Psoas muscle (tissue), 8 donors: Measurements from ENCODE around the gene TOMM34. TPM values are rescaled to one million over a fixed set of nuclear protein-coding genes. Genes with fewer than 3 reads are reported as not detected.

Source experiments
- ATAC-seq, 4 donors: fragments of 200-7000 bp; cut with Tn5 transposase; one replicate each; pipeline ENCODE4 v1.9.1; 2020; ENCODE audit warnings: moderate library complexity in 3 of 4, mild to moderate bottlenecking in 2 of 4
- DNase-seq, 2 donors: peaks; one replicate each; pipeline ENCODE4 v3.0.0-alpha.2; 2020
- H3K27ac ChIP-seq: fragments of 200-600 bp; one replicate; pipeline ENCODE4 v1.8.0; 2022
- H3K27me3 ChIP-seq, 3 donors: fragments of 200-600 bp in 1 of 3; one replicate each; pipeline versions ENCODE4 v1.6.1 to v1.8.0; 2013 to 2022; ENCODE audit warnings: low read length in 2 of 3, mild to moderate bottlenecking in 2 of 3, moderate library complexity in 1 of 3; ENCODE audit not compliant: insufficient read depth in 3 of 3
- H3K36me3 ChIP-seq, 2 donors: fragments of 200-600 bp in 1 of 2; one replicate each; pipeline versions ENCODE4 v1.6.1 to v1.8.0; 2013 to 2022; ENCODE audit warnings: low read depth in 1 of 2, mild to moderate bottlenecking in 1 of 2, moderate library complexity in 1 of 2; ENCODE audit not compliant: insufficient read depth in 1 of 2
- H3K4me1 ChIP-seq: fragments of 200-600 bp; one replicate; pipeline ENCODE4 v1.8.0; 2022
- H3K4me3 ChIP-seq: fragments of 200-600 bp; one replicate; pipeline ENCODE4 v1.8.0; 2022; ENCODE audit warnings: mild to moderate bottlenecking
- H3K9me3 ChIP-seq: fragments of 200-600 bp; one replicate; pipeline ENCODE4 v1.8.0; 2022
- WGBS, 3 donors: extraction: QIAGEN DNeasy Blood & Tissue Kit; methylation state at CpG; one replicate each; pipeline versions ENCODE4 v1.1.6 to v1.1.7; 2013; 5-methylcytosine and 5-hydroxymethylcytosine counted together
- intact Hi-C, 2 donors: fragments of 100-400 bp; cut with DNase I; formaldehyde crosslinking; loops; one replicate each; pipeline versions ENCODE4 v1.11.0 to v1.14.2; 2022
- polyA plus RNA-seq, 3 donors: library from polyadenylated mRNA; stranded (reverse); fragments of 200-250 nt; gene quantifications; one replicate each; pipeline ENCODE4 v1.2.3, GENCODE V29; 2013
- total RNA-seq, 4 donors: library from RNA; stranded (reverse); fragmentation: NEBNext Ultra II Directional in 2 of 4; extraction: Animal tissue kit (Norgen Biotek cat#: 25700) in 2 of 4; gene quantifications; one replicate each; pipeline versions ENCODE4 v1.2.1 to v1.2.4, GENCODE V29; 2021 to 2023
- TF ChIP-seq, protein P1 (sequence below): fragments of 200-600 bp; IDR thresholded peaks from one replicate; pipeline ENCODE4 v1.8.0; 2022; ENCODE audit warnings: antibody characterized with exemption
- donor health status: healthy with polysubstance abuse.
- donor health status: DM: no; HTN: no; CAD: no; lungs with moderate emphysema.
- donor health status: Bipolar disorder and iron deficiency.
- donor health status: healthy.
- donor health status: DM: yes; HTN: yes; CAD: no.
- donor health status: DM: no; HTN: no; CAD: no.
- donor health status: DM: no; HTN: no; CAD: no.
- donor health status: DM: yes; HTN: yes; CAD: no.

Gene TOMM34
- total and polyA plus RNA-seq, 7 donors: 9.6 to 38.0 (median 17.6) TPM

DNA sequence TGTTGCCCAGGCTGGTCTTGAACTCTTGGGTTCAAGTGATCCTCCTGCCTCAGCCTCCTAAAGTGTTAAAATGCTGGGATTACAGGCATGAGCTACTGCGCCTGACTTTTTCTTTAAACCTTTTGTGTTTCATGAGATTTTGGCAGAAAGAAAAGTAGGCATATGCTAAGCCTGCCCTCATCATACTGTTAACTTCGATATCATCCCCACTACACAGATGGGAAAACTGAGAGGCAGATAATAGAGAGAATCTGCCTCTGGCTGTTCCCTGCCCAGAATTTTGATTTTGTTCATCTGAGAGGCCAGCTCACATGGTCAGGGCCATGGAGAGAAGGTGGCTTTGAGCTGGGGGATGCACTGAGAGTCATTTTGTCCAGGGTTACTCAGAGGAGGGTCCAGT is 42.8 kb downstream of the TOMM34 start:
- H3K27ac ChIP-seq: no peak overlapping the region
- no peaks in the 10 kb centered on the region for H3K9me3 ChIP-seq
- no peaks in the 10 kb centered on the region for H3K36me3 ChIP-seq
- WGBS, 3 donors: 93 to 100% (median 94%) methylated on average over 2 of the region's 2 CpGs
- ATAC-seq (no peak), DNase-seq (no peak)
- intact Hi-C loops: no loop called here
- no peak overlapping the region for H3K4me3 ChIP-seq
- TF ChIP-seq, protein P1, sequence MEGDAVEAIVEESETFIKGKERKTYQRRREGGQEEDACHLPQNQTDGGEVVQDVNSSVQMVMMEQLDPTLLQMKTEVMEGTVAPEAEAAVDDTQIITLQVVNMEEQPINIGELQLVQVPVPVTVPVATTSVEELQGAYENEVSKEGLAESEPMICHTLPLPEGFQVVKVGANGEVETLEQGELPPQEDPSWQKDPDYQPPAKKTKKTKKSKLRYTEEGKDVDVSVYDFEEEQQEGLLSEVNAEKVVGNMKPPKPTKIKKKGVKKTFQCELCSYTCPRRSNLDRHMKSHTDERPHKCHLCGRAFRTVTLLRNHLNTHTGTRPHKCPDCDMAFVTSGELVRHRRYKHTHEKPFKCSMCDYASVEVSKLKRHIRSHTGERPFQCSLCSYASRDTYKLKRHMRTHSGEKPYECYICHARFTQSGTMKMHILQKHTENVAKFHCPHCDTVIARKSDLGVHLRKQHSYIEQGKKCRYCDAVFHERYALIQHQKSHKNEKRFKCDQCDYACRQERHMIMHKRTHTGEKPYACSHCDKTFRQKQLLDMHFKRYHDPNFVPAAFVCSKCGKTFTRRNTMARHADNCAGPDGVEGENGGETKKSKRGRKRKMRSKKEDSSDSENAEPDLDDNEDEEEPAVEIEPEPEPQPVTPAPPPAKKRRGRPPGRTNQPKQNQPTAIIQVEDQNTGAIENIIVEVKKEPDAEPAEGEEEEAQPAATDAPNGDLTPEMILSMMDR: no peak
- no peaks in the 10 kb centered on the region for H3K27me3 ChIP-seq
- no peaks in the 10 kb centered on the region for H3K4me1 ChIP-seq

DNA sequence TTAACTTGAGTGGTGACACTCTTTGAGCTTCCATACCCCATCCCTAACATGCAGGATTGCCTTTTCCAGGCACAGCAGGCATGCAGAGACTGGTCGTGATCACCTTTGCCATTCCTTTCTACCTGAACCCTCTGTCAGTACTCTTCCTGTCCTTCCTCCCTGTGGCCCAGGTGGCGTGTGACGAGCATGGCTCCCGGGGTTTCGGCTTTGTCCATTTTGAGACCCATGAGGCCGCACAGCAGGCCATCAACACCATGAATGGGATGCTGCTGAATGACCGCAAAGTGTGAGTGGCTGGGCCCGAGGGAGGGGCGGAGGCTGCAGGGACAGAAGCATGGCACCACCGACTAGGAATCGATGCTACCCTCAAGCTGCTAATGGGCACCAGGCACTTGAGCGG is 43.6 kb downstream of the TOMM34 start:
- Histone ChIP-seq H3K27me3 (no peaks in the 10 kb centered on the region), H3K27ac (no peak overlapping the region), H3K9me3 (no peaks in the 10 kb centered on the region), H3K4me1 (no peaks in the 10 kb centered on the region), H3K36me3 (no peaks in the 10 kb centered on the region), H3K4me3 (no peak overlapping the region)
- ATAC-seq: no peak
- TF ChIP-seq, protein P1: no peak
- intact Hi-C loops: no loop called here
- WGBS, 3 donors: 93 to 96% (median 95%) methylated on average over 12 of the region's 12 CpGs
- no peak for DNase-seq

DNA sequence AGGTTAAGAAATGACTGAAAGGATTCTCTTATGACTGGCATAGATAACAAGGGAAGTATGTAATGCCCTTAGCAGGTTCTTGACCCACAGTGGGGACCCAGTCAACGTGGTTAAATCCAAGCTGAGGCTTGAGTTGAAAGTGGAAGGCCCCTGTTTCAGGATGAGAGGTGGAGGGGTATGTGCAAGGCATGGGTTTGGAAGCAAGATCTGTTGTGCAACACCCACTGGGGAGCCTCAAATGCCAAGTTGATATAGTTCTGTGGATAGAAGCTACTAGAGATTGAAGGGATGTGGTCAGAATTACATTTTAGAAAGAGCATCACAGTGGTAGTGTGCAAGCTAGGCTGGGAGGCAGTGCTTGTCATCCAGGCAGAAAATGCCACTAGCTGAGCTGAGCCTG is 45.3 kb downstream of the TOMM34 start:
- no peak for DNase-seq
- intact Hi-C loops: no loop called here
- no peak for ATAC-seq
- 79 to 81% (median 81%) methylated on average over 1 of the region's 1 CpG for WGBS, 3 donors
- Histone ChIP-seq H3K27me3 (no peaks in the 10 kb centered on the region), H3K9me3 (no peaks in the 10 kb centered on the region), H3K4me1 (peaks cover 3% of the 10 kb centered on the region), H3K4me3 (no peak overlapping the region), H3K36me3 (no peaks in the 10 kb centered on the region), H3K27ac (no peak overlapping the region)
- TF ChIP-seq, protein P1: no peak

DNA sequence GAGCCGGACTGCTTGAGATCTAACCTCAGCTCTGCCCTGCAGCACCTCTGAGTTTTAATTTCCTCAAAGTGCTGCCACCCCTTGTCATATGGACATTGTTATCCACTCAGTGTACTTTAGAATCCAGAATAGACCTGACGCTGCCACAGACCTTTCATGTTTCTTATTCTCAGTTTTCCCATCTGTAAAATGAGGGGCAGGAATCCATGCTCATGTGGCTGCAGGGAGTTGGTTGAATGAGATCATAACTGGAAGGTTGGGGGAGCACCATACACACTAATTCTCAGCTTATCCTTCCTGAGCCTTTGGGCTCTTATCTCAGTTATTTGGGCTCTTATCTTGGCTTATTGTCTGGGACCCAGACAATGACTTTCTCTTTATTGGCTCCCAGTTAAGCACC is 48.0 kb downstream of the TOMM34 start:
- ATAC-seq: no peak

More for the DNA sequence above, 48.0 kb downstream of the TOMM34 start:
- WGBS, 3 donors: 89 to 96% (median 90%) methylated on average over 2 of the region's 2 CpGs
- no peaks in the 10 kb centered on the region for H3K9me3 ChIP-seq
- peaks cover 0 to 9% (median 2%) of the 10 kb centered on the region in 3 donors for H3K27me3 ChIP-seq
- H3K36me3 ChIP-seq: peaks cover under 1 to 17% of the 10 kb centered on the region in 2 donors
- TF ChIP-seq, protein P1: no peak
- DNase-seq: no peak
- H3K4me3 ChIP-seq: no peak overlapping the region
- H3K27ac ChIP-seq: no peak overlapping the region
- intact Hi-C loops: no loop called here
- peaks cover 9% of the 10 kb centered on the region for H3K4me1 ChIP-seq
